GM19193 (cell line): ENCODE data around the gene CDC6.

Experiments used
- POLR2A ChIP-seq: IDR thresholded peaks from 4 replicates; pipeline ENCODE4 v1.6.1; 2011; ENCODE audit not compliant: insufficient read depth, insufficient read length; ENCODE audit errors: extremely low read depth

CDC6 gene

DNA sequence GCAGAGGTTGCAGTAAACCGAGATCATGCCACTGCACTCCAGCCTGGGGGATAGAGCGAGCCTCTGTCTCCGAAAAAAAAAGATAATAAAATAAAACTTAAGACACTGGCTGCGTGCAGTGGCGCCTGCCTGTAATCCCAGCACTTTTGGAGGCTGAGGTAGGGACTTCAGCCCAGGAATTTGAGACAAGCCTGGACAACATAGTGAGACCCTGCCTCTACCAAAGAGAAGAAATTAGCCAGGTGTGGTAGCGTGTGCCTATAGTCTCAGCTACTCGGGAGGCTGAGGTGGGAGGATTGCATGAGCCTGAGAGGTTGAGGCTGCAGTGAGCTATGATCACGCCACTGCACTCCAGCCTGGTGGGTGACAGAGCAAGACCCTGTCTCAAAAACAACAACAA lies 47.9 kb downstream of the CDC6 start:
- TF ChIP-seq POLR2A, result no peak

- no peak for TF ChIP-seq POLR2A
Observed at GRCh38 chr17:40337351-40337750, 49.7 kb downstream of the CDC6 start.

DNA sequence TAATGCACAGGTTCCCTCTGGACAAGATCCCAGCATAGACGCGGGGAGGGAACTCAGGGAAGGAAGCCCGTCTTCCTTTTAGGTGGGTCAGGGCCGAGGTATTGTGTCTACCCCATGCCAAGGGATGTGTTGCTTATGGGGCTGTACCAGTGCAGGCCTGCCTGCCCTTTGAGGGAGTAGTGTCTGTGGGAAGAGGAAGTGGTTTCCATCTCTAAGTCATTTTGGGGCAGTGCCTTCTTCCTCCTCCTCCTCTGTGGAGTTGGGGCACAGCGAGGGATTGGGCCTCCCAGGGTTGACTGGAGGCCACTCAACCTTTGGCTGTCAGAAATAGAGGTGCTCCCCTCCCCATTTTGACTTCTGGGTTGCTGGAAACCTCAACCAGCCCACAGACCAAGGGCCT lies 50.4 kb downstream of the CDC6 start:
- TF ChIP-seq POLR2A, result no peak

DNA sequence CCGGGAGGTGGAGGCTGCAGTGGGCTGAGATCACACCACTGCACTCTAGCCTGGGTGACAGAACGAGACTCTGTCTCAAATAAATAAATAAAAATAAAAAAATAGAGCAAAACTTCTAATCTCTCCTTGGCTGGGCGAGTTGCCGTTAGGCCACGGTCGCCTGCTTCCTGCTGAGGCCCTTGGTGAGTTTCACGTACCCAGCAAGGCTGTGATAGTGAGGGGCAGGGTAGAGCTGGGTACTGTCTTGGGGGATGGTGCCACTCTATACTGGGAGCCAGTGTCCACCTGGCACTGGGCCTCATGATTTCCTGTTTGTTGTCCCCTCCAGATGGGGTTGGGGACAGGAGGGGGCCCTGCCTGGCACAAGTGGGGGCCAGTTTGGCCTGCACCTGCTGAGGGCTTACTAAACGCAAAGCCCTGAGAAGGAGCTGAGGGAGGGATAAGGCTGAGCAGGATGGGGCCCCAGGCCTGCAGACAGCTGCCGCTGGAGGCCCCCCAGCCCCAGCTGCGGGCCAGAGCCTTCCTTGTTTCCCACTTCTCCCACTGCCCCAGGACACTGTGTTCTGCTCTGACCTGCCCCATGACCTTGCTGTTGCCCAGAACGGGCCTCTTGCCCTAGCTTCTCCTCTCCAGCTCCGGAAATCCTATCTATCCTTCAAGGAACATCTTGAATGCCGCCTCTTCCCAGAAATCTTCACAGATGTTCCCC lies 51.4 kb downstream of the CDC6 start:
- no peak for TF ChIP-seq POLR2A

GRCh38 chr17:40340327-40340726 lies 52.6 kb downstream of the CDC6 start:
- TF ChIP-seq POLR2A, result no peak

- peak; percentile 28 for TF ChIP-seq POLR2A
Observed at GRCh38 chr17:40340880-40341807, 53.5 kb downstream of the CDC6 start.

DNA sequence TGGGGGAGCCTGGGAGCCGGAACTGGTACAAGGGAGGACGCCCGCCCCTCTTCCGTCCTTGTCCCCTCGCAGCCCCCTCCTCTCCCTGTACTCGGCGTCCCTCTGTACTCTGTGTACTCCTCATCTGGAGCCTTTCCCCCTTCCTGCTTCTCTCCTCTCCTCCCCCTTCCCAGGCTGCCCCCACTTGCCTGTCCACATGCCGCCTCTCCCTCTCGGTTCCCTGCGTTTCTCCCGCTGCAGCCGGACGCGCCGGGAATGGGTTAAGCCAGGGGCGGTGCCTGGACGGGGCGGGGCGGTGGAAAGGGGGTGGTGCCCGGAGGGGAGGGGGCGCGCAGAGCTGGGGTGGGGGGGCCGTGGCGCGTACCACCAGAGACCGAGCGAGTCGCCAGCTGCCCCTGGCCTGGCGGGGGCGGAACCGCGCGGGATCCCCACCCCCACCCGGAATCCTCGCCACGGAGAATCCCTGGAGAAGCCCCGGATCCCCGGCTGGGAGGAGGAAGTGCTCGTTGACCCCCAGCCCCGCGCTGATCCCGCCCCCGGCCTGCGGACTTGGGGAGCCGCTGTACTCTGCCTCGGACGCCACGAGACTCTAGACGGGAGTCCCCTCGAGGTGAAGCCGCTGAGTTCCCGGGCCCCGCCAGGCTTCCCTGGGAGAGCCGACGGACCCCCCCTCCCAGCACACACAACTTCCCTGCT lies 54.3 kb downstream of the CDC6 start:
- TF ChIP-seq POLR2A, result no peak

GRCh38 chr17:40342504-40343218 lies 55.0 kb downstream of the CDC6 start:
- no peak for TF ChIP-seq POLR2A

DNA sequence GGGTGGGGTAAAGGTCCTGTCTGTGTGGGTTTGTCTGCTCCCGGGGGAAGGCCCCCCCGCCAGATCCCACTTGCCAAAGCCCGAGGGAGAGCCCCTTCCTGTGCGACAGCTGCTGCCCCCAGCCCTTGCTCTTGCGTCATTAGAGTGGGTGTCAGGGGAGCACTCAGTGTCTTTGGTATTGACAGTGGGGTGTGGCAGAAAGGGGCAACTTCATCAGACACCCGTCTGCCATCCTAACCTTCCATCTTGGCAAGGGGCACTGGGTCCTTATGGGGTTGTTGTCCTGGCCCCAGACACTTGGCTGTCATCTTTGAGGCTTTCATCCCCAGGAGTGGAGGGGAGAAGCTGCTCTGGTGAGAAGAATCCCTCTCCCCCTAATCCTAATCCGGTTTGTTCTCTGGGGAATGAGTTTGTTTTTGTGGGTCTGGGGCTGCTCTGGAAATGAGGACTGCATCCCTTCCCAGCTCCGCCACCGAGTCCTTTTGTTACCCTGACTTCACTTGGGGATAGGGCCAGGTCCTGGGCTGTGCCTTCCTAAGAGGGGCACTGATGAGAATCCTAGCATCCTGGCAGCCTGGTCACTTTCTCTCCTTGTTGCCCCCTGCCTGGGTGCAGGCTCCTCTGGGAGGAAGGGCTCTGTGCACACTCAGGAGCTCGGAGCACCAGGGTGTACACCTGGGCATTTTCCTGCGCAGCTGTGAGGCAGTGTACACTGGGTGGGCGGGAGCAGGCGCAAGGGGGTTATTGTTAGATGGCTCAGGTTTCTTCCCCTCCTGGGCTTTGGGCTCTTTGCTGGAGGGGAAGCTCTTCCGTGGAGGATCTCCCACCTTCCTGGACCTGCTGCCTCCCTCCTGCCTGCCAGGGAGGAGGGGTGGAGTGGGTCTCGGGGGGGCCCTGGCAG lies 55.8 kb downstream of the CDC6 start:
- no peak for TF ChIP-seq POLR2A

DNA sequence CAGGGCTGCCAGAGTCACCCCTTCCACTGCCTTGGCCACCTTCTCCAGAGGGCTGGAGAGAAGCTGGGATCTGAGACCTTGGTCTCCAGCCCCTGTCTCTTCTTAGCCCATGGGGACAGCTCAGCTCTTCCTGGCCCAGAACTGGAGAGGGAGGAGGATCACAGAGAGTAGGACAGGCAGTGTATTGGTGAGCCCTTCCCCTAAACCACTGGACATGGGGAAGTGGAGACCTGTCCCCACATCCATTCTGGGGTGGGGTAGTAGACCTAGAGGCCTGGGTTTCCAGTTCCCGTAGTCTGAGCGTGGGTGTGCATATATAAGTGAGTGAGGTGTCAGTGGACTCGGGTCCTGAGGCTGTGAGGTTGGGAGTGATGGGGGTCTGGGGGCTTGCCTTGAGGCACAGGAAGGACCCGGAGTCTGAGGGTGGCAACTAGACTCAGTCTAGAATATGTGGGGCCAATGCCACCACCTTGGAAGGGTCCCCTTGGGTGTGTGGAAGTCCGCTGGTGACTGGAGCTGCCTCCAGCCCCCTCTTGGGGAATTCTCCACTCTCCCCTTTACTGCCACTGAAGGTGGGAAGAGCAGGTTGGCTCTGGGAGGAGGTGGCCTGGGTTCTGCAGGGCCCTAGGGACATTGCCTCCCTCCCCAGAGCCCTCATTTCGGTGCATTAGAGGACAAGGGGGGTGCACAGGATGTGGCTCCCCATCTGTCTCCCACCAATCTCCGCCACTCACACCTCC lies 56.9 kb downstream of the CDC6 start:
- TF ChIP-seq POLR2A, result no peak

DNA sequence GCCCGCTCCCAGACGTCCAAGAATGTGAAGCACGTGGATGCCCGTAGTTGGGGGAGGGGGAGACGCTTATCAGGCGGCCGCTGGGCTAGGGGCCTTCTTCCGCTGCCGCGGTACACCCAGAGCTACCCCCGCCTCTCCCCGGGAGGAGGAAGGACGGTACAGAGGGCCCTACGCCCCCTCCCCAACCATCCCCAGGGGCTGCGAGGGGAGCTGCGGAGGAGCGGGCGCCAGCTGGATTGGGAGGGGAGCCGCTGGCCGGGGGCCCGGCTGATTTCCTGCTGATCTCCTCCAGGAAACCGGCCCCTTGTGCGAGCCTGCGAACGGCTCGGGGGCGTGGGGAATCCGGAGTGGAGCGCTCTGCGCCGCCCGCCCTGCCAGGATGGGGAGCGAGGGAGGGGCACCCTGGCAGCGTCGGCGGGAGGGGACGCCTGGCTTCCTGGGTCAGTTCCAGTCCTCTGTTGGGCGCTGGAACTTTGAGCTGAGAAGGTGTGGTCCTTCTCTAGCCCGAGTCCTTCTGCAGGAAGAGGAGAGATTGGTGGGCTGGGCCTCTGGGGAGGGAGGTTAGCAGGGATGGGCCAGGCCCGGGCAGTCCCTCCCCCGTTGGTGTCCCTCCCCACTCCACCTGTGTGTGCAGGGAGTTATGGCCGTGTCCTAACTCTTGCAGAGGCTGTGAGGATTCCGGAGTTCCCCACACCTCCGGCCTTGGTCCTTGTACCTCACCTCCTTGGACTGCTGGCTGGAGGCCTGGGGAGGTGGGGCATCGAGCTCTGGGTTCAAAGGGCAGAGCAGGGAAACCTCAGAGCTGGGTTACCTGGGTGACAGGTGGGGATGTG lies 57.7 kb downstream of the CDC6 start:
- peak; percentile 22 for TF ChIP-seq POLR2A

GRCh38 chr17:40345994-40346764 lies 58.5 kb downstream of the CDC6 start:
- TF ChIP-seq POLR2A, result no peak

DNA sequence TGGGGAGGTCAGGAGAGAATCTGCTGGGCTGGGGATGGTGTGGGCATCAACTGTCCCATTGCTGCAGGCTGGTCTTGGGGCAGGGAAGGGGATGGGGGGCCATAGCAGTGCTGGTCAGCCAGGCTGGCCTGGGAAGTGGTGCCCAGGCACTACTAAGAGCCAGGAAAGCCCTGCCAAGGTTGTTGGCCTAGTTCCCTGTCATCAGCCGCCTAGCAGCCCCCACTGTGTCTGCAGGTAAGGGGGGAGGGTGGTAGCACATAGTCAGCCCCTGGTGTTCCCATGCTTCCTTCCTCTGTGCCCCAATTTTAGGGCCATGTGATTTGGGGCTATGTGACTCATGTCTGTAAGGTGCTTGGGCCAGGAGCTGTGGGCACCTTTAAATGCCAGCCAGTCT lies 59.1 kb downstream of the CDC6 start:
- no peak for TF ChIP-seq POLR2A
